SK-N-SH treated with all-trans-retinoic acid at 6 μM for 48 hours (cell line): ENCODE data around the gene DPYD.

Source experiments
- RARB ChIP-seq: fragments of 250-450 bp; sonication (Bioruptor Pico); IDR thresholded peaks from 2 replicates; pipeline ENCODE4 v1.8.0; 2021; ENCODE audit warnings: mild to moderate bottlenecking, moderate library complexity
- SNAI2 ChIP-seq: fragments of 250-450 bp; sonication (Bioruptor Pico); IDR thresholded peaks from 2 replicates; pipeline ENCODE4 v1.5.0; 2020; ENCODE audit warnings: mild to moderate bottlenecking, moderate library complexity
- ZNF8 ChIP-seq: fragments of 450-650 bp; formaldehyde crosslinking; IDR thresholded peaks from 2 replicates; pipeline ENCODE4 v1.5.0; 2020; ENCODE audit warnings: mild to moderate bottlenecking, moderate library complexity

DNA sequence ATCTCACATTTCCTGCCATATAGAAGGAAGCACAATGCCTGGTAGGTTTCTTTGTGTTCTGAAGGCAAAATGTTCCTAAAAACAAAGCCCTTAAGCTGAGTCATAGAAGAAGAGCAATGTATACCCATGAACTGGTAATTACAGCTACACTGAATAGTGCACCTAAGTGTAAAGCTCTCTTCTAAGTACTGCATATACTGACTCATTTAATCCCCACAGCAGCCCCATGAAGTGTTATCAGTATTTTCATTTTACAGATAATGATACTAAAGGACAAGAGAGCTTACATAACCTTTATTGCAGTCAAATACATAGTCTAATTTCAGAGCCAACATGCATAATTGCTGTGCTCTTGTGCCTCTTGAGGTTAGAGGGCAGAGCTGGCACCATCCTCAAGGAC, 239.9 kb downstream of the DPYD start:
- TF ChIP-seq RARB (CRISPR knock-in tag): no peak
- TF ChIP-seq SNAI2 (CRISPR knock-in tag): no peak
- no peak for TF ChIP-seq ZNF8 (CRISPR knock-in tag)
